ENCODE results near the gene ARSJ. TPM values are rescaled to one million over a fixed set of nuclear protein-coding genes. Genes with fewer than 3 reads are reported as not detected.

ARSJ gene
- total RNA-seq, 1 donor from 2014 or later, result 11.2 TPM

DNA sequence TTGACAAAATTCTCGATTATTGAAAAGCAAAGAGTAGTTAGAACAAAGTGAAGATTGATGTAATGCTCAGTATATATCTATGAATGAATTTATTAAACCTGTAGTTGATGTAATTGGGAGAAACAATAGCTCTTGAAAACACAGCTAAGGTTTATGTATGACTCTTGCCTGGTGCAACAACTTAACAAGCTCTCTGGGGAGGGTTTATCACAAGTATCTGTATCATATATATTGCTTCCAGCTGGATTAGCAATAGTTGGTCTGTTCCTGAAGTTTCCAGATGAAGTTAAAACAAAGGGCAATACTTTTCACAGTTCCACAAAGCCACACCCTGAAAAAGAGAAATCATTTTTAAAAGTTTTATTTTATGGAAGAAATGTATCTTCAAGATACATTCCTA lies 91.4 kb downstream of the ARSJ start:
- TF ChIP-seq, protein P1, sequence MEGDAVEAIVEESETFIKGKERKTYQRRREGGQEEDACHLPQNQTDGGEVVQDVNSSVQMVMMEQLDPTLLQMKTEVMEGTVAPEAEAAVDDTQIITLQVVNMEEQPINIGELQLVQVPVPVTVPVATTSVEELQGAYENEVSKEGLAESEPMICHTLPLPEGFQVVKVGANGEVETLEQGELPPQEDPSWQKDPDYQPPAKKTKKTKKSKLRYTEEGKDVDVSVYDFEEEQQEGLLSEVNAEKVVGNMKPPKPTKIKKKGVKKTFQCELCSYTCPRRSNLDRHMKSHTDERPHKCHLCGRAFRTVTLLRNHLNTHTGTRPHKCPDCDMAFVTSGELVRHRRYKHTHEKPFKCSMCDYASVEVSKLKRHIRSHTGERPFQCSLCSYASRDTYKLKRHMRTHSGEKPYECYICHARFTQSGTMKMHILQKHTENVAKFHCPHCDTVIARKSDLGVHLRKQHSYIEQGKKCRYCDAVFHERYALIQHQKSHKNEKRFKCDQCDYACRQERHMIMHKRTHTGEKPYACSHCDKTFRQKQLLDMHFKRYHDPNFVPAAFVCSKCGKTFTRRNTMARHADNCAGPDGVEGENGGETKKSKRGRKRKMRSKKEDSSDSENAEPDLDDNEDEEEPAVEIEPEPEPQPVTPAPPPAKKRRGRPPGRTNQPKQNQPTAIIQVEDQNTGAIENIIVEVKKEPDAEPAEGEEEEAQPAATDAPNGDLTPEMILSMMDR (IDR thresholded peaks at IDR 0.05; ENCODE audit: unreplicated experiment), result no peak
- H3K9me3 Mint-ChIP-seq (ENCODE audit: unreplicated experiment), result no peaks in the 10 kb centered on the region
- no peaks in the 10 kb centered on the region for H3K4me1 Mint-ChIP-seq (ENCODE audit: unreplicated experiment)
- H3K4me3 Mint-ChIP-seq (ENCODE audit: unreplicated experiment), result no peak overlapping the region
- DNase-seq (ENCODE audit: low spot score), result no peak
- no peak overlapping the region for H3K27ac Mint-ChIP-seq (ENCODE audit: unreplicated experiment)
- no peaks in the 10 kb centered on the region for H3K36me3 Mint-ChIP-seq (ENCODE audit: low read depth, unreplicated experiment)
- no peaks in the 10 kb centered on the region for H3K27me3 Mint-ChIP-seq (ENCODE audit: unreplicated experiment)

DNA sequence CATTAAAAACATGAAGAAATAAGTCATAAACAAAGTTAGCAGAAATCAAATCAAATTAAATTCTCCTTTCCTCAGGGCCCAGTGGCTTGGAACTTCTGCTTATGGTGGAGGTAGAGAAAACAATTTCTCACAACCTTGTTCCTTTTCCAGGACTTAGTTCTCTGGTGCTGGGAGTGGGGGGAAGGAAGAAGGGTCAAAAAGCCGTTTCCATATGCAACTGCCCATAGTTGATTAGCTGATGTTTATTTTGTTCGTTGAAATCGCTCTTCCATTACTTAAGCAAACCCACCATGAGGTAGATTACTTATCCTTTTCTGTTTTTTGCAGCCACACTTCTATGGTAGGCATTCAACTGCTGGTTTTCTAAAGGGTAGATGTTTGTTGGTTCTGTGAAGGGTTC lies 94.2 kb downstream of the ARSJ start:
- Mint-ChIP-seq H3K27me3 (ENCODE audit: unreplicated experiment) (no peaks in the 10 kb centered on the region), H3K9me3 (ENCODE audit: unreplicated experiment) (no peaks in the 10 kb centered on the region), H3K4me1 (ENCODE audit: unreplicated experiment) (no peaks in the 10 kb centered on the region), H3K36me3 (ENCODE audit: low read depth, unreplicated experiment) (no peaks in the 10 kb centered on the region), H3K4me3 (ENCODE audit: unreplicated experiment) (no peak overlapping the region), H3K27ac (ENCODE audit: unreplicated experiment) (no peak overlapping the region)
- no peak for DNase-seq (ENCODE audit: low spot score)
- TF ChIP-seq, protein P1 (IDR thresholded peaks at IDR 0.05; ENCODE audit: unreplicated experiment), result no peak

DNA sequence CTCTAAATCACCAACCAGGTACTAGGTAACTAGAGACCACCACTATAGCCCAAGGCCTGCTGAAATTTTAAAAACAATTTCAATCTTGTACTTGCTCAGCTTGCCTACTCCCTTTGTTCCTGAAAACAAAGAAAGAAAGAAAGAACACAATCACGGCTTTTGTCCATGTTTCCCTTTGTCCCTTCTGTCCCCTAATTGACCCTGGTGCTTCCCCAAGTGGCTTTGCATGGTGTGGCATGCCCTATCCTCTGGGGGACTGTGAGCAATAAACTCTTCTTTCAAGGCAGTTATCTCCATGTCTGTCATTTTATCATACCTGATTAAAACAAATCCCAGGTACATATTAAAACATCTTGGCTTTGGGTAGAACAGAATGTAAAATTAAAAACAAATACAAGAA lies 94.8 kb downstream of the ARSJ start:
- H3K9me3 Mint-ChIP-seq (ENCODE audit: unreplicated experiment), result no peaks in the 10 kb centered on the region
- no peak overlapping the region for H3K27ac Mint-ChIP-seq (ENCODE audit: unreplicated experiment)

DNA sequence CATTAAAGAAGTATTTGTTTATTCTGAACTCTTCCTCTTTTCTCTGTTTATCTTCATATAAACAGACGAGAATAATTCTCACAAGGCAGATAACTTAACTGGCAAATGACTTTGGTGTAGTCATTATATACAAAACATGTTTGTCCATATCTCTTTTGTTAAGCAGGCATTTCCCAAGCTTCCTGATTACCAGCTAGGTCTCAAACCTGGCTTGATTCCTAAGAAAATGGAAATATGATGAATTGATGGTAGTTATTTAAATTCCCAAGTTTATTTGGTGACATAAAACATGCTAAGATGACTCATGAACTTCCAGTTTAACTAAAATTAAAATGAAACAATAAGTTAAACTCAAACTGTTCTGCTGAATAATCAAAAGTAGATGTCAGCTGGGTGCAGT lies 96.8 kb downstream of the ARSJ start:
- Mint-ChIP-seq H3K27me3 (ENCODE audit: unreplicated experiment) (no peaks in the 10 kb centered on the region), H3K4me3 (ENCODE audit: unreplicated experiment) (no peak overlapping the region), H3K27ac (ENCODE audit: unreplicated experiment) (no peak overlapping the region), H3K36me3 (ENCODE audit: low read depth, unreplicated experiment) (no peaks in the 10 kb centered on the region), H3K4me1 (ENCODE audit: unreplicated experiment) (no peaks in the 10 kb centered on the region), H3K9me3 (ENCODE audit: unreplicated experiment) (no peaks in the 10 kb centered on the region)
- TF ChIP-seq, protein P1 (IDR thresholded peaks at IDR 0.05; ENCODE audit: unreplicated experiment), result no peak
- DNase-seq (ENCODE audit: low spot score), result no peak

More for the DNA sequence above, 94.8 kb downstream of the ARSJ start:
- H3K27me3 Mint-ChIP-seq (ENCODE audit: unreplicated experiment), result no peaks in the 10 kb centered on the region
- H3K4me3 Mint-ChIP-seq (ENCODE audit: unreplicated experiment), result no peak overlapping the region
- no peaks in the 10 kb centered on the region for H3K36me3 Mint-ChIP-seq (ENCODE audit: low read depth, unreplicated experiment)
- TF ChIP-seq, protein P1 (IDR thresholded peaks at IDR 0.05; ENCODE audit: unreplicated experiment), result no peak
- no peak for DNase-seq (ENCODE audit: low spot score)
- no peaks in the 10 kb centered on the region for H3K4me1 Mint-ChIP-seq (ENCODE audit: unreplicated experiment)

DNA sequence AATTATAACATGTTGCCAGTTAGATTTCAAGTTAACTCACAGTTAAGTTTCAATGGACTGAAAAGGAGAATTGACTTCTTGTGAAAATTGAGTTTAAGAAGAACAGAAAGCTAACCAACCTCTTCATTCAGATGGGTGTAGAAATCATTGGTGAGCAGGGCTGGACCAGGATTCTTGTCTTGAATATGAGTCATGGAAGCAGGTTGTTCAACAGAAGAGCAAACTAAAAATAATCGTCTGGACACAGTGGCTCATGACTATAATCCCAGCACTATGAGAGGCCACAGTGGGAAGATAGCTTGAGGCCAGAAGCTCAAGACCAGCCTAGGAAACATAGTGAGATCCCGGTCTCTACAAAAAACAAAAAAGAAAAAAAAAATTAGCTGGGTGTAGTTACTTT lies 98.2 kb downstream of the ARSJ start:
- no peak for DNase-seq (ENCODE audit: low spot score)
- Mint-ChIP-seq H3K4me1 (ENCODE audit: unreplicated experiment) (no peaks in the 10 kb centered on the region), H3K36me3 (ENCODE audit: low read depth, unreplicated experiment) (no peaks in the 10 kb centered on the region), H3K27ac (ENCODE audit: unreplicated experiment) (no peak overlapping the region), H3K27me3 (ENCODE audit: unreplicated experiment) (no peaks in the 10 kb centered on the region), H3K4me3 (ENCODE audit: unreplicated experiment) (no peak overlapping the region), H3K9me3 (ENCODE audit: unreplicated experiment) (no peaks in the 10 kb centered on the region)
- TF ChIP-seq, protein P1 (IDR thresholded peaks at IDR 0.05; ENCODE audit: unreplicated experiment), result no peak

Measured in endothelial cell (in vitro differentiated cells).